ENCODE results near the gene GIT2. TPM values are rescaled to one million over a fixed set of nuclear protein-coding genes. Genes with fewer than 3 reads are reported as not detected.

GIT2 gene
- total and polyA plus RNA-seq, 2 of the 8 experiments (the other 6 are each of a cell fraction or from before 2014, with no cell fraction given), result 9.6 to 20.7 TPM

DNA sequence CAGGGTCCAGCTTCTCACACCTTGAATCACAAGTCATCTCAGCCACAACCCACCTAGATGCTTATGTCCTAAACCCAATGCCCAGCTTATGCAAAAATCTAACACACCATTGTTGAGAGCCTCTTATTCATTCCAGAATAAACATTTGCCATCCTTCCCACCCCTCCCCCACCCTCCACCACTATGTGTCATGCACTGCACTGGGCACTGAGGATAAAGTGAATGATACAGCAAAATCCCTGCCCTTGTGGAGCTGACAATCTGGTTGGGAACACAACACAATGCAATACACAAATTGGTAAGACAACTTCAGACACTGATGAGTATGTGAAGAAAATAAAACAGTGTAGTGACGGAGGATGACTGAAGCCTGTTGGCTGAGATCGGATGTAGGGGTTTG, 114.4 kb downstream of the GIT2 start:
- Histone ChIP-seq H4K5ac (ENCODE audit: insufficient read length, low read depth, low read length) (no peak overlapping the region), H3K18ac (ENCODE audit: extremely low read depth, low read length) (peak overlapping the region; percentile 78), H2BK120ac (replicated peaks; ENCODE audit: low read depth, low read length) (peak overlapping the region; percentile 86), H3K4ac (replicated peaks; ENCODE audit: insufficient read length, low read depth, low read length) (peak overlapping the region; percentile 57), H3K79me2 (ENCODE audit: control insufficient read depth in 1 of 2, insufficient read depth in 2 of 2, low read length in 2 of 2) (peaks cover 0 to 20% of the 10 kb centered on the region in 2 experiments; a peak in 2 of 4 replicates), H3K27me3 (replicated peaks in 1 of 4; ENCODE audit: control insufficient read depth in 3 of 4, extremely low read depth in 1 of 4, insufficient read depth in 3 of 4, low read length in 3 of 4) (no peaks in the 10 kb centered on the region; a peak in 1 of 7 replicates), H3K14ac (ENCODE audit: insufficient read length) (no peak overlapping the region), H3K9me3 (ENCODE audit: insufficient read depth in 2 of 2, low read depth in 1 of 2, low read length in 1 of 2) (no peaks in the 10 kb centered on the region), H2BK5ac (ENCODE audit: low read depth, low read length) (peak overlapping the region; percentile 89), H3K36me3 (ENCODE audit: control insufficient read depth in 2 of 4, insufficient read depth in 4 of 4, low read length in 3 of 4) (no peaks in the 10 kb centered on the region), H4K20me1 (replicated peaks in 1 of 2; ENCODE audit: control insufficient read depth in 1 of 2, insufficient read depth in 2 of 2, low read length in 2 of 2) (peaks cover 0 to 5% of the 10 kb centered on the region in 2 experiments), H2BK12ac (ENCODE audit: low read depth, low read length) (peak overlapping the region; percentile 99), H2AK5ac (ENCODE audit: low read depth, low read length) (peak overlapping the region; percentile 83; the same call in 1 of the 2 replicates), H3K4me2 (ENCODE audit: insufficient read depth in 1 of 2, low read depth in 2 of 2, low read length in 2 of 2) (peak overlapping the region; percentile 93 to 100; a peak in 2 of 4 replicates), H3K23me2 (ENCODE audit: low read depth, low read length) (peaks cover 14% of the 10 kb centered on the region), H3K23ac (ENCODE audit: insufficient read length) (no peak overlapping the region), H2BK15ac (ENCODE audit: low read length) (peak overlapping the region; percentile 84; the same call in 1 of the 2 replicates), H2AFZ (ENCODE audit: low read length) (no peak overlapping the region), H2BK20ac (ENCODE audit: low read length) (no peak overlapping the region), H3K27ac (ENCODE audit: low read depth, low read length) (no peak overlapping the region), H3K4me3 (ENCODE audit: extremely low read depth in 1 of 4, insufficient read depth in 2 of 4, low read depth in 3 of 4, low read length in 4 of 4) (peak overlapping the region in 1 of 4 experiments; percentile 68; a peak in 1 of 8 replicates), H3K79me1 (ENCODE audit: low read depth, low read length) (peaks cover 3% of the 10 kb centered on the region; the same call in 1 of the 2 replicates), H3K4me1 (replicated peaks in 1 of 4; ENCODE audit: control insufficient read depth in 3 of 4, insufficient read depth in 4 of 4, low read length in 3 of 4) (peaks cover 11 to 29% (median 14%) of the 10 kb centered on the region in 4 experiments), H3K9ac (replicated peaks in 1 of 4; ENCODE audit: extremely low read depth in 1 of 4, low read depth in 3 of 4, low read length in 3 of 4) (peak overlapping the region in 1 of 4 experiments; percentile 37; a peak in 1 of 7 replicates), H4K91ac (replicated peaks; ENCODE audit: insufficient read length, low read length) (peak overlapping the region; percentile 50), H3K56ac (replicated peaks; ENCODE audit: insufficient read length, low read depth, low read length) (no peak overlapping the region), H4K8ac (ENCODE audit: extremely low read depth, insufficient read depth, low read length) (no peak overlapping the region)
- FAIRE-seq (no peak), DNase-seq (ENCODE audit: low read depth in 1 of 2, low spot score in 2 of 2) (no peak)
- ChIA-PET CTCF (ENCODE audit: partially characterized antibody) (interaction anchor here (0.9 to 2.6 kb wide), 12 partner anchors 11 to 187 kb away, joined by 3 to 27 read pairs (median 4); no protein-coding TSS in a partner anchor), POLR2A (ENCODE audit: partially characterized antibody) (interaction anchor here (1.2 to 2.2 kb wide), 3 partner anchors 9 to 19 kb away, joined by 3 to 8 read pairs (median 6); partner anchors contain the start of gene TCHP)
- 61% methylated on average over 2 of the region's 2 CpGs; no CpG with 5 or more reads in 1 of the 2 experiments for WGBS, 2 experiments (ENCODE audit: extremely low coverage in 1 of 2, insufficient coverage in 1 of 2, insufficient read length in 1 of 2, insufficient replicate concordance in 2 of 2, low coverage in 1 of 2, low lambda C conversion rate in 2 of 2, missing lambda C conversion rate in 1 of 2)
- TF ChIP-seq CHD1 (IDR thresholded peaks at IDR 0.05; ENCODE audit: low read depth, low read length) (no peak), KDM4A (IDR thresholded peaks at IDR 0.05; ENCODE audit: low read depth, low read length, severe bottlenecking) (no peak), POLR2A (IDR thresholded peaks at IDR 0.05; ENCODE audit: control extremely low read depth in 1 of 2, low read depth in 2 of 2, low read length in 2 of 2) (no peak), MAFK (IDR thresholded peaks at IDR 0.05; ENCODE audit: low read depth, low read length) (no peak), YY1 (IDR thresholded peaks at IDR 0.05; ENCODE audit: low read depth, low read length) (no peak), SIN3A (conservative IDR thresholded peaks at IDR 0.05 in 1 of 2, IDR thresholded peaks at IDR 0.05 in 1 of 2; ENCODE audit: low read depth in 1 of 2, low read length in 2 of 2) (no peak), RAD21 (IDR thresholded peaks at IDR 0.05 in 1 of 2, conservative IDR thresholded peaks at IDR 0.05 in 1 of 2; ENCODE audit: low read depth in 2 of 2, low read length in 2 of 2) (no peak), PHF8 (conservative IDR thresholded peaks at IDR 0.05; ENCODE audit: low read depth, low read length) (no peak)
- TF ChIP-seq, protein P1, sequence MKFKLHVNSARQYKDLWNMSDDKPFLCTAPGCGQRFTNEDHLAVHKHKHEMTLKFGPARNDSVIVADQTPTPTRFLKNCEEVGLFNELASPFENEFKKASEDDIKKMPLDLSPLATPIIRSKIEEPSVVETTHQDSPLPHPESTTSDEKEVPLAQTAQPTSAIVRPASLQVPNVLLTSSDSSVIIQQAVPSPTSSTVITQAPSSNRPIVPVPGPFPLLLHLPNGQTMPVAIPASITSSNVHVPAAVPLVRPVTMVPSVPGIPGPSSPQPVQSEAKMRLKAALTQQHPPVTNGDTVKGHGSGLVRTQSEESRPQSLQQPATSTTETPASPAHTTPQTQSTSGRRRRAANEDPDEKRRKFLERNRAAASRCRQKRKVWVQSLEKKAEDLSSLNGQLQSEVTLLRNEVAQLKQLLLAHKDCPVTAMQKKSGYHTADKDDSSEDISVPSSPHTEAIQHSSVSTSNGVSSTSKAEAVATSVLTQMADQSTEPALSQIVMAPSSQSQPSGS (IDR thresholded peaks at IDR 0.05; ENCODE audit: low read length), result no peak
- TF ChIP-seq, protein P2, sequence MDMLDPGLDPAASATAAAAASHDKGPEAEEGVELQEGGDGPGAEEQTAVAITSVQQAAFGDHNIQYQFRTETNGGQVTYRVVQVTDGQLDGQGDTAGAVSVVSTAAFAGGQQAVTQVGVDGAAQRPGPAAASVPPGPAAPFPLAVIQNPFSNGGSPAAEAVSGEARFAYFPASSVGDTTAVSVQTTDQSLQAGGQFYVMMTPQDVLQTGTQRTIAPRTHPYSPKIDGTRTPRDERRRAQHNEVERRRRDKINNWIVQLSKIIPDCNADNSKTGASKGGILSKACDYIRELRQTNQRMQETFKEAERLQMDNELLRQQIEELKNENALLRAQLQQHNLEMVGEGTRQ (IDR thresholded peaks at IDR 0.05; ENCODE audit: low read length), result no peak
